Spleen (tissue), 11 donors: ENCODE data around the gene FAM219A. TPM values are rescaled to one million over a fixed set of nuclear protein-coding genes. Genes with fewer than 3 reads are reported as not detected.

Experiments
- DNase-seq: peaks from one replicate; pipeline ENCODE4 v3.0.0-alpha.2; 2020
- H3K27ac ChIP-seq, 8 donors: fragments of 200-600 bp; sonication (generic) in 7 of 8; 1 replicate in 4 of 8; 2 replicates in 4 of 8; pipeline versions ENCODE4 v1.5.0 to v1.8.0; 2016 to 2021; ENCODE audit warnings: inconsistent platforms in 4 of 8, mild to moderate bottlenecking in 4 of 8, moderate library complexity in 1 of 8
- H3K27me3 ChIP-seq, 7 donors: fragments of 200-600 bp; sonication (generic) in 6 of 7; replicated peaks in 1 of 7; 1 replicate in 4 of 7; 2 replicates in 3 of 7; pipeline versions ENCODE4 v1.5.0 to v1.8.0; 2016 to 2021; ENCODE audit warnings: inconsistent platforms in 3 of 7, mild to moderate bottlenecking in 1 of 7
- H3K36me3 ChIP-seq, 6 donors: fragments of 200-600 bp; sonication (generic) in 5 of 6; 1 replicate in 4 of 6; 2 replicates in 2 of 6; pipeline versions ENCODE4 v1.5.0 to v1.8.0; 2016 to 2021; ENCODE audit warnings: inconsistent platforms in 2 of 6
- H3K4me1 ChIP-seq, 6 donors: fragments of 200-600 bp; sonication (generic) in 5 of 6; 1 replicate in 3 of 6; 2 replicates in 3 of 6; pipeline versions ENCODE4 v1.5.0 to v1.8.0; 2016 to 2021; ENCODE audit warnings: inconsistent platforms in 3 of 6
- H3K4me3 ChIP-seq, 8 donors: fragments of 200-600 bp; sonication (generic) in 7 of 8; 1 replicate in 4 of 8; 2 replicates in 4 of 8; pipeline versions ENCODE4 v1.5.0 to v1.8.0; 2016 to 2021; ENCODE audit warnings: inconsistent platforms in 4 of 8, mild to moderate bottlenecking in 4 of 8, moderate library complexity in 2 of 8
- H3K9me3 ChIP-seq, 8 donors: fragments of 200-600 bp; sonication (generic) in 7 of 8; 1 replicate in 4 of 8; 2 replicates in 4 of 8; pipeline versions ENCODE4 v1.5.0 to v1.8.0; 2016 to 2021; ENCODE audit warnings: inconsistent platforms in 4 of 8
- CTCF ChIP-seq, 11 experiments: fragments of 200-600 bp in 7 of 11; fragments of 450-650 bp in 4 of 11; sonication (generic) in 4 of 11; IDR thresholded peaks in 8 of 11; conservative IDR thresholded peaks in 3 of 11; 1 replicate in 7 of 11; 2 replicates in 4 of 11; pipeline versions ENCODE4 v1.4.0 to v1.8.0; 2016 to 2021; ENCODE audit warnings: antibody characterized with exemption in 11 of 11, inconsistent platforms in 4 of 11, mild to moderate bottlenecking in 1 of 11
- POLR2A ChIP-seq, 3 donors: fragments of 450-650 bp; IDR thresholded peaks; one replicate each; pipeline ENCODE4 v1.5.1; 2017; ENCODE audit warnings: antibody characterized with exemption in 3 of 3, mild to moderate bottlenecking in 1 of 3
- POLR2AphosphoS5 ChIP-seq, 3 donors: sonication (generic); formaldehyde crosslinking; IDR thresholded peaks; one replicate each; pipeline ENCODE4 v1.5.1; 2017; ENCODE audit warnings: antibody characterized with exemption in 3 of 3
- WGBS, 5 donors: extraction: QIAGEN DNeasy Blood & Tissue Kit in 3 of 5; methylation state at CpG; one replicate each; pipeline versions ENCODE4 v1.1.5 to v1.1.7; 2013 to 2018; 5-methylcytosine and 5-hydroxymethylcytosine counted together
- intact Hi-C: fragments of 100-400 bp; cut with DNase I; formaldehyde crosslinking; loops from one replicate; pipeline ENCODE4 v1.15.0; 2023; ENCODE audit warnings: low total_unique reads
- polyA plus RNA-seq, 3 donors: library from polyadenylated mRNA; stranded (reverse); fragments of 200-250 nt; gene quantifications; one replicate each; pipeline ENCODE4 v1.2.1, GENCODE V29; 2013
- total RNA-seq, 7 donors: library from RNA; depleted of rRNA in 3 of 7; stranded (reverse); fragments of >200 nt in 3 of 7; fragmentation: NEBNext Ultra II Directional in 4 of 7; extraction: Animal tissue kit (Norgen Biotek cat#: 25700) in 4 of 7; gene quantifications; one replicate each; pipeline versions ENCODE4 v1.1.0 to v1.2.1, GENCODE V29; 2016 to 2021
- donor health status: healthy with polysubstance abuse.
- donor health status: DM: no; HTN: no; CAD: no; lungs with moderate emphysema.
- donor health status: DM: no; HTN: no; CAD: no.
- donor health status: Bipolar disorder and iron deficiency.
- donor health status: healthy.
- donor health status: DM: no; HTN: no; CAD: no.
- donor health status: DM: yes; HTN: yes; CAD: no.

Gene FAM219A
- total and polyA plus RNA-seq, 10 donors, result 3.2 to 26.9 (median 11.0) TPM

GRCh38 chr9:34377404-34377746 is 81.0 kb downstream of the FAM219A start:
- peak; percentile 90 for DNase-seq
- H3K4me1 ChIP-seq, result peaks cover 29 to 61% (median 48%) of the 10 kb centered on the region in 6 donors
- peaks cover 0 to 18% (median 0%) of the 10 kb centered on the region in 7 donors for H3K27me3 ChIP-seq
- H3K4me3 ChIP-seq, result peak overlapping the region; percentile 51 to 92 (median 72)
- peaks cover 0 to 2% (median 0%) of the 10 kb centered on the region in 8 donors for H3K9me3 ChIP-seq
- H3K27ac ChIP-seq, result peak overlapping the region in 5 of 8 donors; percentile 59 to 78 (median 72)
- intact Hi-C loops, result no loop called here
- 2 to 4% (median 3%) methylated on average over 19 to 21 of the region's 21 CpGs for WGBS, 5 donors
- TF ChIP-seq POLR2AphosphoS5 (IDR thresholded peaks at IDR 0.05), result no peak
- TF ChIP-seq POLR2A (IDR thresholded peaks at IDR 0.05), result no peak
- no peak for TF ChIP-seq CTCF (IDR thresholded peaks at IDR 0.05 in 8 of 11, conservative IDR thresholded peaks at IDR 0.05 in 3 of 11)
- H3K36me3 ChIP-seq, result peaks cover 0 to 2% (median 0%) of the 10 kb centered on the region in 6 donors

- Histone ChIP-seq H3K9me3 (peaks cover 0 to 8% (median 1%) of the 10 kb centered on the region in 8 donors), H3K36me3 (peaks cover 0 to 8% (median 0%) of the 10 kb centered on the region in 6 donors), H3K4me1 (peaks cover 29 to 61% (median 48%) of the 10 kb centered on the region in 6 donors), H3K27me3 (peaks cover 0 to 24% (median 0%) of the 10 kb centered on the region in 7 donors), H3K27ac (peak within 1 kb of the TSS in 6 of 8 donors; percentile 14 to 78 (median 70)), H3K4me3 (peak within 1 kb of the TSS; percentile 51 to 92 (median 72))
- 0 to 1% (median 1%) methylated on average over 29 to 54 of the region's 54 CpGs for WGBS, 5 donors
- peak; percentile 98 for DNase-seq
- intact Hi-C loops, result no loop called here
- peak; percentile 71 to 87 (median 80) for TF ChIP-seq POLR2AphosphoS5 (IDR thresholded peaks at IDR 0.05)
- no peak for TF ChIP-seq POLR2A (IDR thresholded peaks at IDR 0.05)
- peak in 2 of 11 experiments; percentile 24 to 30 for TF ChIP-seq CTCF (IDR thresholded peaks at IDR 0.05 in 8 of 11, conservative IDR thresholded peaks at IDR 0.05 in 3 of 11)
These were observed 81.6 kb downstream of the FAM219A start, which contains the start of gene MYORG for GRCh38 chr9:34376596-34377403. TSS of gene MYORG (minus strand) at chr9:34376898. CDS start at chr9:34372943, 3,955 bp downstream.

GRCh38 chr9:34375901-34376595 is 82.3 kb downstream of the FAM219A start:
- DNase-seq, result peak; percentile 91
- Histone ChIP-seq H3K27me3 (peaks cover 0 to 17% (median 0%) of the 10 kb centered on the region in 7 donors), H3K4me3 (peak overlapping the region; percentile 51 to 92 (median 72)), H3K27ac (peak overlapping the region in 6 of 8 donors; percentile 14 to 78 (median 70)), H3K36me3 (peaks cover 0 to 12% (median 0%) of the 10 kb centered on the region in 6 donors), H3K9me3 (peaks cover 0 to 15% (median 5%) of the 10 kb centered on the region in 8 donors), H3K4me1 (peaks cover 27 to 53% (median 43%) of the 10 kb centered on the region in 6 donors)
- 4 to 8% (median 7%) methylated on average over 17 to 22 of the region's 22 CpGs for WGBS, 5 donors
- TF ChIP-seq POLR2A (IDR thresholded peaks at IDR 0.05) (no peak), CTCF (IDR thresholded peaks at IDR 0.05 in 8 of 11, conservative IDR thresholded peaks at IDR 0.05 in 3 of 11) (peak in 5 of 11 experiments; percentile 20 to 36 (median 26))
- intact Hi-C loops, result no loop called here
